Right lobe of liver (tissue), 6 donors: Measurements from ENCODE around the gene ARIH2. TPM values are rescaled to one million over a fixed set of nuclear protein-coding genes. Genes with fewer than 3 reads are reported as not detected.

Experiments used
- ATAC-seq, 4 donors: fragments of 200-7000 bp; cut with Tn5 transposase; one replicate each; pipeline ENCODE4 v1.9.1; 2020; ENCODE audit warnings: mild to moderate bottlenecking in 4 of 4, moderate library complexity in 4 of 4
- DNase-seq, 3 donors: peaks; one replicate each; pipeline ENCODE4 v3.0.0-alpha.2; 2020
- H3K27ac ChIP-seq, 3 donors: fragments of 200-600 bp; one replicate each; pipeline ENCODE4 v1.8.0; 2022
- H3K27me3 ChIP-seq, 2 donors: fragments of 200-600 bp; one replicate each; pipeline ENCODE4 v1.8.0; 2022
- H3K36me3 ChIP-seq, 4 donors: fragments of 200-600 bp; sonication (generic) in 1 of 4; one replicate each; pipeline versions ENCODE4 v1.5.1 to v1.8.0; 2017 to 2022; ENCODE audit warnings: control low read depth in 1 of 4
- H3K4me1 ChIP-seq, 4 donors: fragments of 200-600 bp; sonication (generic) in 1 of 4; one replicate each; pipeline versions ENCODE4 v1.5.1 to v1.8.0; 2017 to 2022; ENCODE audit warnings: control low read depth in 1 of 4
- H3K4me3 ChIP-seq, 3 donors: fragments of 200-600 bp; one replicate each; pipeline ENCODE4 v1.8.0; 2022
- H3K9me3 ChIP-seq, 4 donors: fragments of 200-600 bp; sonication (generic) in 1 of 4; one replicate each; pipeline versions ENCODE4 v1.5.1 to v1.8.0; 2017 to 2022; ENCODE audit warnings: control low read depth in 1 of 4
- POLR2A ChIP-seq: fragments of 450-650 bp; IDR thresholded peaks from one replicate; pipeline ENCODE4 v1.6.1; 2017; ENCODE audit warnings: antibody characterized with exemption, mild to moderate bottlenecking
- WGBS: methylation state at CpG from one replicate; pipeline ENCODE4 v1.1.6; 2018; ENCODE audit warnings: low coverage, low lambda C conversion rate; ENCODE audit not compliant: insufficient coverage; ENCODE audit errors: missing lambda C conversion rate; 5-methylcytosine and 5-hydroxymethylcytosine counted together
- intact Hi-C, 2 donors: fragments of 100-400 bp; cut with DNase I; formaldehyde crosslinking; loops; one replicate each; pipeline versions ENCODE4 v1.11.2 to v1.14.1; 2022
- total RNA-seq, 6 experiments: library from RNA; depleted of rRNA in 2 of 6; stranded (reverse); fragments of >200 nt in 2 of 6; fragmentation: NEBNext Ultra II Directional in 3 of 6; extraction: Animal tissue kit (Norgen Biotek cat#: 25700) in 3 of 6; gene quantifications; one replicate each; pipeline versions ENCODE4 v1.1.0 to v1.2.4, GENCODE V29; 2016 to 2023
- TF ChIP-seq, protein P1 (sequence below), 4 donors: fragments of 200-600 bp in 3 of 4; fragments of 450-650 bp in 1 of 4; IDR thresholded peaks; one replicate each; pipeline versions ENCODE4 v1.5.1 to v1.8.0; 2016 to 2022; ENCODE audit warnings: antibody characterized with exemption in 4 of 4, mild to moderate bottlenecking in 2 of 4
- donor health status: DM: no; HTN: yes; CAD: no.
- donor health status: DM: no; HTN: no; CAD: no.
- donor health status: DM: no; HTN: no; CAD: no.
- donor health status: DM: no; HTN: yes; CAD: no.
- donor health status: DM: no; HTN: yes; CAD: no.

ARIH2 gene
- total RNA-seq, 6 experiments from 2014 or later, result 34.4 to 44.9 (median 38.2) TPM

DNA sequence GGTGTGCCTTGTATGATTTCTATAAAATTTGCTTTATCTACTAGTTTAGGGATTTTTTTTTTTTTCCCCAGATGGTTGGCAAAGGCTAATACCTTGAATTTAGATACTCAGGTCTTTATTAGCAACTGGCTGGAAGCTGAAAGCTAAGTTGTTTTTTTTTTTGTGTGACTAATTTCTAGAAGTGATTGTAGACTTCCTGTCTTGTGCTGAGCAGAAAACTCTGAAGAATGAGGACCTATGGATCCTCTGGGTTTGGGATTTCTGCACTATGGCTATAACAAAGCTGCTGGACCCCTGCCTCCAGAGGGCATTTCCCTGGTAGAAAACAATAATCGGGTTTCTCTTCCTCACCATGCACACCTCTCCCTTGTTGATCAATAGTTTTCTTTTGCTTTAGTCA, 10.0 kb downstream of the ARIH2 start:
- Histone ChIP-seq H3K27ac (no peak overlapping the region), H3K36me3 (peaks cover 0 to 32% (median 11%) of the 10 kb centered on the region in 4 donors), H3K9me3 (no peaks in the 10 kb centered on the region), H3K4me3 (no peak overlapping the region), H3K4me1 (peaks cover 0 to 33% (median 6%) of the 10 kb centered on the region in 4 donors), H3K27me3 (no peaks in the 10 kb centered on the region)
- intact Hi-C loops, result no loop called here
- no peak for DNase-seq
- TF ChIP-seq, protein P1, sequence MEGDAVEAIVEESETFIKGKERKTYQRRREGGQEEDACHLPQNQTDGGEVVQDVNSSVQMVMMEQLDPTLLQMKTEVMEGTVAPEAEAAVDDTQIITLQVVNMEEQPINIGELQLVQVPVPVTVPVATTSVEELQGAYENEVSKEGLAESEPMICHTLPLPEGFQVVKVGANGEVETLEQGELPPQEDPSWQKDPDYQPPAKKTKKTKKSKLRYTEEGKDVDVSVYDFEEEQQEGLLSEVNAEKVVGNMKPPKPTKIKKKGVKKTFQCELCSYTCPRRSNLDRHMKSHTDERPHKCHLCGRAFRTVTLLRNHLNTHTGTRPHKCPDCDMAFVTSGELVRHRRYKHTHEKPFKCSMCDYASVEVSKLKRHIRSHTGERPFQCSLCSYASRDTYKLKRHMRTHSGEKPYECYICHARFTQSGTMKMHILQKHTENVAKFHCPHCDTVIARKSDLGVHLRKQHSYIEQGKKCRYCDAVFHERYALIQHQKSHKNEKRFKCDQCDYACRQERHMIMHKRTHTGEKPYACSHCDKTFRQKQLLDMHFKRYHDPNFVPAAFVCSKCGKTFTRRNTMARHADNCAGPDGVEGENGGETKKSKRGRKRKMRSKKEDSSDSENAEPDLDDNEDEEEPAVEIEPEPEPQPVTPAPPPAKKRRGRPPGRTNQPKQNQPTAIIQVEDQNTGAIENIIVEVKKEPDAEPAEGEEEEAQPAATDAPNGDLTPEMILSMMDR (IDR thresholded peaks at IDR 0.05), result no peak
- no peak for TF ChIP-seq POLR2A
- WGBS, result 53% methylated on average over 1 of the region's 1 CpG
- no peak for ATAC-seq

DNA sequence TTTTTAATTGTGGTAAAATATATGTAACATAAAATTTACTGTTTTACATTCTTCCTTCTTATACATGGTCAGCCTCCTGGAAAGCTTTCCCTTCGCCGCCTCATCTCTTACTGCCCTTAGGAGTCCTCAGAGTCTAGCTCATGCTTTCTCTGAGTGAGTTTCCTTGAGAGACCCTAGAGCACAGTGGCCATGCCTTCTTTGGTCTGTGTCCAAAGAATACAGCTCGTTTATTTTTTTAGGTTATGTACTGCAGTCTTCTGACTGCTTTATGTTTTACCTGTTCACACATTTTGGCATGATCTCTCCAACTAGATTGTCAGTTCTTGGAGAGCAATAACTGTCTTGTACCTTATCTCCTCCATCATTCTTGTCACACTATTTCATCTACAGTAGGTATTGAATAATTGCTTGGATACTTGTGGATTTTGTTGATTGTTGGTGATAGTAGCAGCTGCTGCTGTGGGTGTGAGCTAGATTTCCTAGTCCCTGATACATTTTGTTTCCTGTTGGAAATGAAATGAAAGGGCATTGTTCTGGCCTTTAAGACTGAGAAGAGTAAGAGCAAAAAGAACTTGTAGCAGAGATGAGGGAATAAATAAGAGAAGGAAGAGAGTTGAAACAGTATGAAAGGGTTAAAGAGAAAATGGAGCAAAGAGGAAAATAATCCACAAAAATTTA, 10.9 kb downstream of the ARIH2 start:
- H3K4me3 ChIP-seq, result no peak overlapping the region
- intact Hi-C loops, result no loop called here
- H3K9me3 ChIP-seq, result no peaks in the 10 kb centered on the region
- H3K4me1 ChIP-seq, result peaks cover 0 to 33% (median 6%) of the 10 kb centered on the region in 4 donors
- DNase-seq, result no peak
- no peak for TF ChIP-seq POLR2A
- TF ChIP-seq, protein P1 (IDR thresholded peaks at IDR 0.05), result no peak
- H3K27ac ChIP-seq, result no peak overlapping the region
- ATAC-seq, result no peak
- 40% methylated on average over 2 of the region's 3 CpGs for WGBS
- peaks cover 0 to 31% (median 9%) of the 10 kb centered on the region in 4 donors for H3K36me3 ChIP-seq
- no peaks in the 10 kb centered on the region for H3K27me3 ChIP-seq

DNA sequence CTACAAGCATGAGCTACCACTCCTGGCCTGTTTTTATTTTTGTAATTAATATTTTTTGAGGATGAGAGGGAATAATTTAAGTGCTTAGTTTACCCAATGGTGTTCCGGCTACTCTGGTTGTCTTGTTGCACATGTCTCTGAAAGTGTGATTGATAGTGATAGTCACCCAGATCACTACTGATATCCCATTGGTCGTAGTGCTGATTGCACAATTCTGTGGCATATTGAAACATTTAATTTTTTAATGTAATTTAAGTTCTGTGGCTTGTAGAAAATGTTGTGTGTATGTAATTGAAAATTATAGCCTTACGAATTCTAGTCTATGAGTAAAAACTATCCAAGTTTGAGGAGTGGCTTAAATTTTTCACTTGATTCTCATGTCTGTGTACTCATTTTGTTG, 11.9 kb downstream of the ARIH2 start:
- peaks cover 0 to 33% (median 6%) of the 10 kb centered on the region in 4 donors for H3K4me1 ChIP-seq

DNA sequence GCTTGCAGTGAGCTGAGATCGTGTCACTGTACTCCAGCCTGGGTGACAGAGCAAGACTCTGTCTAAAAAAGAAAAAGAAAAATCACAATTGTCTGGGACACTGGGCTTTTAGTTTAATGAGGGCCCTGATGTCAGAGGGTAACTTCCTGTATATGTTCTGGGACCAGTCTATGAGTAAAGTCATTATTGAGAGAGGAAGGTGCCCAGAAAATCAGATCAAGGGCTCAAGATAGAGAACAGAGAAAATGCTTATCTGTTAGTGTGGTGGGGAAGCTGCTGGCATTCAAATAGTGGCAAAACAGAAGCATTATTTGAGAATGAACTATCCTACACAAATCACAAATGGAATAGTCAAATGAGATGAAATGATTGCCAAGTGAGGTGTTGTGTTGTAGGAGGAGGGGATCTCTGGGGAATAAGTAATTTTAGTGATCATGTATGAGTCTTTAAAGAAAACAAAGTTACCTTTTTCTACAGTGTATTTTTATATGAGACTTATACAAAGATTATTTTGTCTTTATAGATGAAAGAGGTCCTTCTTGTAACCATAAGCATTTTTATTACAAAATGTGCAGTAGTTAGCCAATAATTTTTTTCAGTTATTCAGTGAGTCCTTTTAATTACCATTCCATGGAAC, 13.4 kb downstream of the ARIH2 start:
- intact Hi-C loops, result no loop called here
- H3K36me3 ChIP-seq, result peaks cover 0 to 23% (median 4%) of the 10 kb centered on the region in 4 donors
- no peak overlapping the region for H3K27ac ChIP-seq
- H3K4me1 ChIP-seq, result peaks cover 0 to 24% (median 6%) of the 10 kb centered on the region in 4 donors
- H3K4me3 ChIP-seq, result no peak overlapping the region
- TF ChIP-seq POLR2A, result no peak
- TF ChIP-seq, protein P1 (IDR thresholded peaks at IDR 0.05), result no peak
- 40% methylated on average over 1 of the region's 1 CpG for WGBS
- no peaks in the 10 kb centered on the region for H3K27me3 ChIP-seq
- H3K9me3 ChIP-seq, result no peaks in the 10 kb centered on the region
- no peak for ATAC-seq
- no peak for DNase-seq

More for the DNA sequence above, 11.9 kb downstream of the ARIH2 start:
- no peaks in the 10 kb centered on the region for H3K27me3 ChIP-seq
- no peak overlapping the region for H3K4me3 ChIP-seq
- ATAC-seq, result no peak
- H3K9me3 ChIP-seq, result no peaks in the 10 kb centered on the region
- H3K36me3 ChIP-seq, result peaks cover 0 to 26% (median 7%) of the 10 kb centered on the region in 4 donors
- 78% methylated on average over 3 of the region's 3 CpGs for WGBS
- no peak for DNase-seq
- intact Hi-C loops, result no loop called here
- no peak overlapping the region for H3K27ac ChIP-seq
- TF ChIP-seq POLR2A, result no peak
- TF ChIP-seq, protein P1 (IDR thresholded peaks at IDR 0.05), result no peak
